Epidermal melanocyte (primary cell): Measurements from ENCODE around the gene SUMO3.

Experiments used
- DNase-seq: peaks from one replicate; pipeline ENCODE4 v3.0.0; 2011; ENCODE audit warnings: low spot score; ENCODE audit not compliant: insufficient read length

The SUMO3 gene

GRCh38 chr21:44780767-44781459, 36.9 kb downstream of the SUMO3 start:
- DNase-seq, result no peak

- DNase-seq, result no peak
These were observed 37.7 kb downstream of the SUMO3 start for GRCh38 chr21:44780137-44780502.

GRCh38 chr21:44779417-44780136, 38.3 kb downstream of the SUMO3 start:
- no peak for DNase-seq

GRCh38 chr21:44778983-44779382, 38.9 kb downstream of the SUMO3 start:
- DNase-seq, result no peak

- no peak for DNase-seq
These were observed 39.4 kb downstream of the SUMO3 start for GRCh38 chr21:44778499-44778911.

- DNase-seq, result no peak
These were observed 39.8 kb downstream of the SUMO3 start for GRCh38 chr21:44778094-44778493.

- DNase-seq, result no peak
These were observed 42.9 kb downstream of the SUMO3 start for GRCh38 chr21:44774972-44775371.

GRCh38 chr21:44773291-44773932, 44.5 kb downstream of the SUMO3 start:
- no peak for DNase-seq

- no peak for DNase-seq
These were observed 45.9 kb downstream of the SUMO3 start for GRCh38 chr21:44771896-44772525.

- peak; percentile 3 for DNase-seq
These were observed 49.7 kb downstream of the SUMO3 start for GRCh38 chr21:44767834-44768831.

- peak; percentile 8 for DNase-seq
These were observed 51.0 kb downstream of the SUMO3 start for GRCh38 chr21:44766818-44767354.

- peak; percentile 10 for DNase-seq
These were observed 51.6 kb downstream of the SUMO3 start for GRCh38 chr21:44766014-44766817.

- peak; percentile 16 for DNase-seq
These were observed 52.4 kb downstream of the SUMO3 start for GRCh38 chr21:44765231-44766013.

- DNase-seq, result peak; percentile 16
These were observed 53.3 kb downstream of the SUMO3 start for GRCh38 chr21:44764319-44765230.

GRCh38 chr21:44763451-44764318, 54.2 kb downstream of the SUMO3 start:
- no peak for DNase-seq

GRCh38 chr21:44763050-44763378, 54.8 kb downstream of the SUMO3 start:
- no peak for DNase-seq
